Peyer's patch (tissue), 4 donors: Measurements from ENCODE around the gene LYSMD4. TPM values are rescaled to one million over a fixed set of nuclear protein-coding genes. Genes with fewer than 3 reads are reported as not detected.
"Not testable (repeated sequence)": the region's sequence is repeated elsewhere in the genome, so short reads cannot be mapped to it uniquely, and the experiment has no call there.

Source experiments
- DNase-seq, 3 donors: peaks; one replicate each; pipeline ENCODE4 v3.0.0-alpha.2; 2017 to 2019
- H3K27ac ChIP-seq, 4 donors: fragments of 200-600 bp; sonication (generic); one replicate each; pipeline ENCODE4 v1.5.1; 2016 to 2019
- H3K27me3 ChIP-seq, 2 donors: fragments of 200-600 bp; sonication (generic); one replicate each; pipeline ENCODE4 v1.5.1; 2019
- H3K36me3 ChIP-seq, 3 donors: fragments of 200-600 bp; sonication (generic); one replicate each; pipeline ENCODE4 v1.5.1; 2016 to 2019
- H3K4me1 ChIP-seq, 4 donors: fragments of 200-600 bp; sonication (generic); one replicate each; pipeline ENCODE4 v1.5.1; 2016 to 2019
- H3K4me3 ChIP-seq, 4 donors: fragments of 200-600 bp; sonication (generic); 1 replicate in 3 of 4; 2 replicates in 1 of 4; pipeline ENCODE4 v1.5.1; 2016 to 2019; ENCODE audit warnings: mild to moderate bottlenecking in 1 of 4
- H3K9me3 ChIP-seq, 4 donors: fragments of 200-600 bp; sonication (generic); one replicate each; pipeline ENCODE4 v1.5.1; 2016 to 2019; ENCODE audit warnings: mild to moderate bottlenecking in 1 of 4
- CTCF ChIP-seq, 6 experiments: fragments of 450-650 bp in 4 of 6; fragments of 200-600 bp in 2 of 6; sonication (generic) in 1 of 6; IDR thresholded peaks; one replicate each; pipeline ENCODE4 v1.5.1; 2017 to 2019; ENCODE audit warnings: antibody characterized with exemption in 6 of 6, mild to moderate bottlenecking in 3 of 6, moderate library complexity in 1 of 6
- POLR2A ChIP-seq, 2 donors: fragments of 450-650 bp; IDR thresholded peaks; one replicate each; pipeline ENCODE4 v1.5.1; 2017; ENCODE audit warnings: antibody characterized with exemption in 2 of 2, mild to moderate bottlenecking in 2 of 2, moderate library complexity in 2 of 2
- total RNA-seq, 4 donors: library from RNA; depleted of rRNA; stranded (reverse); fragments of >200 nt; gene quantifications; one replicate each; pipeline ENCODE4 v1.1.0, GENCODE V29; 2016

The LYSMD4 gene
- 10 to 100 TPM in 3 of 4 donors, 1 to 10 TPM in 1; 8.3 to 39.9 (median 18.6) TPM for total RNA-seq

GRCh38 chr15:99733268-99734039 lies at the start of gene LYSMD4:
Gene LYSMD4, minus strand, starts transcription at chr15:99733437. Its CDS starts 1,438 bp downstream, at chr15:99731999.
- TF ChIP-seq POLR2A (IDR thresholded peaks at IDR 0.05) = peak; percentile 58 to 64
- no peak for TF ChIP-seq CTCF (IDR thresholded peaks at IDR 0.05)
- peak; percentile 100 for DNase-seq
- no peaks in the 10 kb centered on the region for H3K9me3 ChIP-seq
- peaks cover 0 to 11% (median 1%) of the 10 kb centered on the region in 4 donors for H3K4me1 ChIP-seq
- H3K4me3 ChIP-seq = peak within 1 kb of the TSS; percentile 79 to 99 (median 90)
- H3K27ac ChIP-seq = peak within 1 kb of the TSS; percentile 77 to 94 (median 89)
- H3K36me3 ChIP-seq = peaks cover 0 to 11% (median 0%) of the 10 kb centered on the region in 3 donors
- H3K27me3 ChIP-seq = no peaks in the 10 kb centered on the region

DNA sequence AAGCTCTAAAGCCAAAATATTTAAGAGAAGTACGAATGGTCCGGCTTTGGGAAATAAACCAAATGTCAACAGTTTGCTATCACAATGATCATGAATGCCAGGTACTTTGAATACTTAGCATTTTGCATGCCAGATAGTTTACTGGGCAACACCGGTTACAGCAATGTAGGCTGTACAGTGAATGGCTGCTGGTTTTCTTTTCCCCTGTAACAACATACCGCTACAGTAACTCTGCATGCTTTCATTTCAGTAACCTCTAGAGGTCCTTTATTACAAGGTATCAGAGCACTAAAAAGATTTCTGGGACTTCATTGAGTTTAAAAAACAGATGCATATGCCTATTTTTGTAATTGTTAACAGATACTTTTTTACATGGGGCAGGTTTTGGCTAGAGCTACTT lies 48.8 kb upstream of the LYSMD4 start:
- not testable (repeated sequence) for H3K27ac ChIP-seq, H3K36me3 ChIP-seq, H3K9me3 ChIP-seq, H3K27me3 ChIP-seq, H3K4me1 ChIP-seq, DNase-seq, H3K4me3 ChIP-seq

GRCh38 chr15:99777144-99777543 lies 43.9 kb upstream of the LYSMD4 start:
- Histone ChIP-seq H3K4me3 (no peak overlapping the region), H3K27me3 (no peaks in the 10 kb centered on the region), H3K9me3 (no peaks in the 10 kb centered on the region), H3K27ac (no peak overlapping the region), H3K36me3 (no peaks in the 10 kb centered on the region), H3K4me1 (no peaks in the 10 kb centered on the region)
- TF ChIP-seq POLR2A (IDR thresholded peaks at IDR 0.05) = no peak
- no peak for TF ChIP-seq CTCF (IDR thresholded peaks at IDR 0.05)
- DNase-seq = no peak

DNA sequence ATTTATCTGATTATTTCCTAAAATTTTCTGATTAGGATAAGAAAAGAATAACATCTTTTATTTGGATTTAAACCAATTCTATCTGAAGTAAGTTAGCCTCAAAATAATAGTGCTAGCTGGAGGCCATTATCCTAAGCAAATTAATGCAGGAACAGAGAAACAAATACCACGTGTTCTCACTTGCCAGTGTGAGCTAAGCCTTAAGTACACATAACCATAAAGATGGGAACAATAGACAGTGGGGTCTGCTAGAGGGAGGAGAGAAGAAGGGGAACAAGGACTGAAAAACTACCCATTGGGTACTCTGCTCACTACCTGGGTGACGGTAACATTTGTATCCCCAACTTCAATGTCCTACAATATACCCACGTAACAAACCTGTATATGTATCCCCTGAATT lies 31.3 kb upstream of the LYSMD4 start:
- Histone ChIP-seq H3K4me3 (no peak overlapping the region), H3K27ac (no peak overlapping the region), H3K36me3 (no peaks in the 10 kb centered on the region), H3K4me1 (no peaks in the 10 kb centered on the region), H3K9me3 (no peaks in the 10 kb centered on the region), H3K27me3 (no peaks in the 10 kb centered on the region)
- DNase-seq = no peak
- TF ChIP-seq POLR2A (IDR thresholded peaks at IDR 0.05) (no peak), CTCF (IDR thresholded peaks at IDR 0.05) (no peak)

- H3K4me1 ChIP-seq = no peaks in the 10 kb centered on the region
- TF ChIP-seq CTCF (IDR thresholded peaks at IDR 0.05) (no peak), POLR2A (IDR thresholded peaks at IDR 0.05) (no peak)
- no peak overlapping the region for H3K4me3 ChIP-seq
- no peak for DNase-seq
- H3K27me3 ChIP-seq = no peaks in the 10 kb centered on the region
- no peaks in the 10 kb centered on the region for H3K9me3 ChIP-seq
- H3K36me3 ChIP-seq = no peaks in the 10 kb centered on the region
- no peak overlapping the region for H3K27ac ChIP-seq
Measured at GRCh38 chr15:99763827-99764226, 30.6 kb upstream of the LYSMD4 start.

- TF ChIP-seq CTCF (IDR thresholded peaks at IDR 0.05) (no peak), POLR2A (IDR thresholded peaks at IDR 0.05) (no peak)
- H3K27me3 ChIP-seq = no peaks in the 10 kb centered on the region
- no peak for DNase-seq
- no peak overlapping the region for H3K4me3 ChIP-seq
- H3K4me1 ChIP-seq = no peaks in the 10 kb centered on the region
- no peaks in the 10 kb centered on the region for H3K9me3 ChIP-seq
- no peak overlapping the region for H3K27ac ChIP-seq
- no peaks in the 10 kb centered on the region for H3K36me3 ChIP-seq
Measured at GRCh38 chr15:99762288-99762687, 29.1 kb upstream of the LYSMD4 start.
